GM12801 (cell line): ENCODE data around the gene SCAF8.

Experiments used
- TF ChIP-seq, protein P1 (sequence below): IDR thresholded peaks from one replicate; pipeline ENCODE4 v1.5.1; 2011; ENCODE audit warnings: control low read depth; ENCODE audit not compliant: insufficient read length; ENCODE audit errors: extremely low read depth

Gene SCAF8

DNA sequence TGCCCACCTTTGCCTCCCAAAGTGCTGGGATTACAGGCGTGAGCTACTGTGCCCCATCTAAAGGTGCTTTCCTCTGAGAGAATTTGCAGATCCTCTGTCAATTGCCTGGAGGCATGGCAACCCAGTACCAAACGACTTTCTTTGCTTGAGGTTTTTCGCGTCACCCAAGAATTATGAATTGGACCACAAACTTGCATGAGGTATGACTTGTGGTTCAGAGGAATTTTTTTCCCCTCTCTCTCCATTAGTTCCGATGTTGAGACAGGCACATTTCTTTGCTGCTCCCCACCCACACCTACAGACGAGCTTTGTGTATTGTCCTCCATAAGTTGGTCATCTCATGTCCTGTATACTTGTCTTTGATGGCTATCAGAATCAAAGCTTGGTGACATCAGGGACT is 11.8 kb upstream of the SCAF8 start:
- TF ChIP-seq, protein P1, sequence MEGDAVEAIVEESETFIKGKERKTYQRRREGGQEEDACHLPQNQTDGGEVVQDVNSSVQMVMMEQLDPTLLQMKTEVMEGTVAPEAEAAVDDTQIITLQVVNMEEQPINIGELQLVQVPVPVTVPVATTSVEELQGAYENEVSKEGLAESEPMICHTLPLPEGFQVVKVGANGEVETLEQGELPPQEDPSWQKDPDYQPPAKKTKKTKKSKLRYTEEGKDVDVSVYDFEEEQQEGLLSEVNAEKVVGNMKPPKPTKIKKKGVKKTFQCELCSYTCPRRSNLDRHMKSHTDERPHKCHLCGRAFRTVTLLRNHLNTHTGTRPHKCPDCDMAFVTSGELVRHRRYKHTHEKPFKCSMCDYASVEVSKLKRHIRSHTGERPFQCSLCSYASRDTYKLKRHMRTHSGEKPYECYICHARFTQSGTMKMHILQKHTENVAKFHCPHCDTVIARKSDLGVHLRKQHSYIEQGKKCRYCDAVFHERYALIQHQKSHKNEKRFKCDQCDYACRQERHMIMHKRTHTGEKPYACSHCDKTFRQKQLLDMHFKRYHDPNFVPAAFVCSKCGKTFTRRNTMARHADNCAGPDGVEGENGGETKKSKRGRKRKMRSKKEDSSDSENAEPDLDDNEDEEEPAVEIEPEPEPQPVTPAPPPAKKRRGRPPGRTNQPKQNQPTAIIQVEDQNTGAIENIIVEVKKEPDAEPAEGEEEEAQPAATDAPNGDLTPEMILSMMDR: no peak

DNA sequence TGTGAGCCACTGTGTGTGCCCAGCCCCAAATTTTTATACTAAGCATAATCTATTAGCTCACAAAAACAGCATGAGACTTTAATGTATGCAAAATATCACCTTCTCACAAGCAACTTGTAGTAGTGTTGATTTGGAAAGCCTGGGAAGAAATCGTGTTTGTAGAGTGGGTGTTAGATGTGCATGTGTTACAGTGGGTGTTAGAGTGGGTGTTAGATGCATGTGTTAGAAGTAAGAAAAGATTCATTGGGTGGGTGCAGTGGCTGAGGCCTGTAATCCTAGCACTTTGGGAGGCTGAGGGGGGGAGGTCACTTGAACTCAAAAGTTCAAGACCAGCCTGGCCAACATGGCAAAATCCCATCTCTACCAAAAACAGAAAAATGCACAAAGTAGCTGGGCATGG is 6.3 kb upstream of the SCAF8 start:
- TF ChIP-seq, protein P1: no peak

DNA sequence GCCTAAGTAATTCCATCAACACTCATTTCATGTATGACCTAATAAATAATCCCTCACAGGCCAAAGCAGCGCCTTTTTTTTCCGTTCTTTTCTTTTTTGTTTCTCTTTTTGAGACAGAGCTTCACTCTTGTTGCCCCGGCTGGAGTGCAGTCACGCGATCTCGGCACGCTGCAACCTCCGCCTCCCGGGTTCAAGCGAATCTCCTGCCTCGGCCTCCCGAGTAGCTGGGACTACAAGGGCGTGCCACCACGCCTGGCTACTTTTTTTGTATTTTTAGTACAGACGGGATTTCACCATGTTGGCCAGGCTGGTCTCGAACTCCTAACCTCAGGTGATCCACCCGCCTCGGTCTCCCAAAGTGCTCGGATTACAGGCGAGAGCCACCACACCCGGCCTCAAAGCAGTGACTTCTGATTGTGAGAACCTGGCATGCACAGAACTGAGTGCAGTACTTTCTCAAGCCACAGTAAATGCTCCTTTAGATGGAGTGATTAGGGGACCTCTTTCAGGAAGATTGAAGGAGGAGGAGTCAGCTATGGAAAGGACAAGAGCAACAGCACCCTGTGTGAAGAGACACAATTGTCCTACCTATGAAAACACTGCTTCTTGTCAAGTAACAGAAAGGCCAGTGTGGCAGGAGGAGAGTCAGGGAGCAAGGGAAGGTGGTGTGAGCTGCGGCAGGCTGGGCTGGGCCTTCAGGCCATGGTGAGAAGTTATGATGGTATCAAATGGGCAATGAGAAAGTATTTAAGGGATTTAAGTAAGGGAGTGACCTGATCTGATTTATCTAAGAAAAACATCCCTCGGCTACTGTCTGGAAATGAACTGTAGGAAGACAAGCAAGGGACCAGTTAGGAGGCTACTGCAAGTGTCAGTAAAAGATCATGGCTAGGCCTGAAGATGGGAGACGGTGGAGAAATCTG is 1.7 kb upstream of the SCAF8 start:
- TF ChIP-seq, protein P1: no peak

DNA sequence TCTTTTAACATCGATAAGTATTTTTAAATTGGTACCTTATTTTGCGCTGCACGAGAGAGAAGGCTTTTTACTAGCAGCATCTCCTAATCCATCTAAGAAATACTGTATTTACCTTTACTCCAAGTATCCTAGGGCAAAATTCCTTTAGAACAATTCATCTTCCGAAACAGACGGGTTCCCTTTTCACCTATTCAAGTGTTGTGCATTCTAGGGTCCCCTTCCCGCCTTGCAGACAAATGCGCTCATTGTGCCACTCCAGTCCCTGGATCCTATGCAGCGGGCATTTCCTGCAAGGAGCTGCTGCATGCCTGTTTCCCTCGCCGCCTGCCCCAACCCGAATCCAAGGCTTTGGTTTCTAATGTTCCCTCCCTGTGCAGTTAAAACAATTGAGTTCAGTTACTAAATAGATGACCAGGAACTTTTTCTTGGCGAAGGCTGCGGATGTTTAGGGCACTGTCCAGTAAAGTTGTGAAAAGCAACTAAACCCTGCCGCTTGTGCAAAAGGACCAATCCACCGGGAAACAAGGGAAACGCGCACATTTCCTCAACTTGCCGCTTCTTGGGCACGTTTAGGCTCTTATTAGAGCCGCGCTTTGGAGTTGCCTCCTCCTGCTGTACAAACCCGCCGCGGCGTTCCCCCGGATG is 556 bp upstream of the SCAF8 start:
- TF ChIP-seq, protein P1: no peak

DNA sequence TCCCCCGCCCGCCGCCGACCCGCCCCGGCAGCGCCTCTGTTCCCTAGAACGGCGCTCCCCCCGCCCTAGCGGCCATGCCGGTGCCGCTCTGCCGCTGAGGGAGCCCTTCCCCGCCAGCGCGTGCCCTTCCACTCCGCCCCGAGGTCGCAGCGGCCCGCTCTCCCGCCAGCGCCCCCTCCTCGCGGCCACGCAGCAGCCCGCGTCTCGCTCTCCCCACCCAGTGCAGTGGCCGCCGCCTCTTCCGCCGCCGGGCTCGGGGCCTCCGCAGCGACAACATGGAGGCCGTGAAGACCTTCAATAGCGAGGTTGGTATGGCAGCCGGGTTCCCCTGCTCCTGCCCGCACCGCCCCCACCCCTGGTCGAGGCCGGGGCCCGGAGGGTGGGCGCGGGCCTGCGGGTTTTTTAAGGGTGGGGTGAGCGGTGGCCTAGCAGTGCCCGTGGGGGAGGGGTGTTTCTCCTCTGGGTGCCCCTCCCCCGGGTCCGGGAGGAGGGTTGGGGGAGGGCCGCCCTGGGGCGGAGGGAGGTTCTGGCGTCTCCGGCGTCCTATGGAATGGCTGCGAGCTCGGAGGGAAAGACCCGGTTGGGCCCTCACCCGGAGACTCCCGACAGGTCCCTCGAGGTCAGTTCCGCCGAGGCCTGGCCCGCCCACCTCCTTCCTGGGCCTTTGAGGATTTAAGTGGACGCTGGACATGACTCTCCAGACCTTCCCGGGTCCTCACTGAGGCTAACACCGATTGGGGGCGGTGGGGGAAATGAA is 588 bp downstream of the SCAF8 start:
- TF ChIP-seq, protein P1: no peak

DNA sequence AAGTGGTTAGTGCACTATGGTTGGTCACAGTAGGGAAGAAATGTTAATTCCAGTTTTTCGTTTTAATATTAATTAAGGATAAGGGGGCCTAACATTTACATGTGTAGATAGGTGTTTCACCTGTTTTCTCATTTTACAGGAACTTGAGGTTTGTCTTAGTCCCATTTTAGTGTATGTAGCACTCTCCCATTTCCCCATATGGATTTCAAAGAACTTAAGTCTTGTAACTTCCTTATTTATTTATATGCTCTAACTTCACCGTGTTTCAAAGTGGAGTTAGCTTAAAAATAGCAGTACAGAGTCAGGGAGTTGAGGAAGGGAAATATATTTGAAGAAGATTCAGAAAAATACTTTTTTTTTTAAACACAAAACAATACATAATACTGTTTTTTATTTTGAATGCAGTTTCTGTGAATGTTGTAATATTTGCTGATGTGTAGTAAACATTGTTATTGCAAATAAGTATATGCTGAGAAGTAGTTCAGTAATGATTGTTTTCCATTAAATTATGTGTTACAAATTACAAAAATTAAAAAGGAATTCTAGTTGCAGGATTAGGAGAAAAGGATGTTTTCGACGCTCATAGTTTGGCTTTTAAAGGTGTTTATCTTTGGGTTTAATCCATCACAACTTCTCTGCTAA is 3.5 kb downstream of the SCAF8 start:
- TF ChIP-seq, protein P1: no peak

DNA sequence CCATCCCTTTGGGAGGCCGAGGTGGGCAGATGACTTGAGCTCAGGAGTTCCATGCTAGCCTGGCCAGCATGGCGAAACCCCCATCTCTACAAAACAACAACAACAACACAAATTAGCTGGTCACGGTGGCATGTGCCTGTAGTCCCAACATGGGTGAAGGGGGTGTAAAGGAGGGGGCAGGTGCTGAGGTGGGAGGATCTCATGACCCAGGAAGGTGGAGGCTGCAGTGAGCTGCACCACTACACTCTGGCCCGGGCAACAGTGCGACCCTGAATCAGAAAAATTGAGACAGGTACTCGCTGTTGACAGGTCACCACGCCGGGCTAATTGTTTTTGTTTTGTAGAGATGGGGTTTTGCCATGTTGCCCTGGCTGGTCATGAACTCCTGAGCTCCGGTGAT is 4.2 kb downstream of the SCAF8 start:
- TF ChIP-seq, protein P1: no peak
